AG08396 (cell line): ENCODE results near the gene SLC11A2.
"Not testable (repeated sequence)": the region's sequence is repeated elsewhere in the genome, so short reads cannot be mapped to it uniquely, and the experiment has no call there.

Experiments
- DNase-seq: peaks from one replicate; pipeline ENCODE4 v3.0.0; 2012; ENCODE audit warnings: low spot score, mixed read lengths

Gene SLC11A2

GRCh38 chr12:50990147-50990727 lies 35.9 kb downstream of the SLC11A2 start:
- DNase-seq, result no peak

GRCh38 chr12:50988871-50989270 lies 37.3 kb downstream of the SLC11A2 start:
- DNase-seq, result no peak

- DNase-seq, result no peak
These were observed 38.1 kb downstream of the SLC11A2 start for GRCh38 chr12:50988051-50988450.

GRCh38 chr12:50986966-50987737 lies 39.0 kb downstream of the SLC11A2 start:
- peak; percentile 56 for DNase-seq

GRCh38 chr12:50985322-50985721 lies 40.9 kb downstream of the SLC11A2 start:
- peak; percentile 51 for DNase-seq

- DNase-seq, result no peak
These were observed 41.4 kb downstream of the SLC11A2 start for GRCh38 chr12:50984586-50985298.

DNA sequence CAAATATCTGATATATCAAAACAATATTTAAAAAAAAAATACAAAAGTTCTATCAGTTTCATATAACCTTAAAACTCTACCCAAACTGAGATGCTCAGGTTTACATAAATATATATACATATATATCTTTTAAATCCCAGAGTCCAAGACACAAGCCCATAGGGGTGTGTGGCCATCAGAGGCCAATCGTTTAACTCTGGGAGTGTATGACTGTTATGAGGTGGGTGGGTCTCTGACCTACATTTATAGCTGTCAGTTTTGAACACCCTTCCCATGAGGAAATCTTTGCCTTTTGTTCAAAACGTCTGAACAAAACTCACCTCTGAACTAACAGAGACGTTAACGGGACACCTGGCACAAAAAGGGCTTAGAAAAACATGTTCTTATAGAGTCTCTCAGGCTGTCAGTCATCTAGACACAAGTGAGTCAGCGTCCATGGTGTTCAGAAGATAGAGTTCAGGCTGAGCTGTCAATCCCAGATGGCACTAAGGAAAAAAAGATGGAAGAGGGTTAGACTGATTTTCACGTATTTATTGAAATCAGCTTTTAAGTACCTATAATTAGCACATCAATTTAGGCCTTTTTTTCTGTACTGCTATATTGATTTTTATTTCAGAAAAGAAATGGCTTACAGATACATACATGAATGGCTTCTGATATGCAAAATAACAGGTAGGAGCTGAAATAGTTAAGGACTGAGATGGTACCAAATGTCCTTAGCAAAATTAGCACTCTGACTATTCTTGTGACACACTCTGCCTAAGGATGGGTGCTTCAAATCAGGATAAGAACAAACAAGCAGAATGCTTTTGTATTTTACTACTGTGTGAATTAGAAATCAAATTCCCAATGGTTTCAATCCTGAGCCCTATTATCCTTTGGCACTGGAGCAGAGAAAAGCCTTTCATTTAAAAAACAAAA lies 44.6 kb downstream of the SLC11A2 start:
- no peak for DNase-seq

DNA sequence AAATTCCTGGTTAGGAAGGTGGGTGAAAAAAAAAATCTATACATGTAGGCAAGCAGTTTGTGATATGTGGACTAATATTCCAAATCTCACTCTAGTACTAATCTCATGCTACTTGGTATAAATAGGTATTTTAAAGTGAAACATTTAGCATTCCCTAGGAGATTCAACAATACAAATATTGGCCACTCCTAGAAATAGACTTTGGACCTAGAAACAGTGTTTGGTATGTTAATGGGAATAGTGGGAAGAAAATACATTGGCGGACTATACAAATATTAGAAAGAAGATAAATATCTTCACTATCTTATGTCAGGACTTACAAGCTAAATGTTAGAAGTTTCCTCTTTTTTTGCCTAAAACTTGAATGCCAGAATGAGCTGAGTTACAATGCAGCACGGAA lies 45.6 kb downstream of the SLC11A2 start:
- no peak for DNase-seq

DNA sequence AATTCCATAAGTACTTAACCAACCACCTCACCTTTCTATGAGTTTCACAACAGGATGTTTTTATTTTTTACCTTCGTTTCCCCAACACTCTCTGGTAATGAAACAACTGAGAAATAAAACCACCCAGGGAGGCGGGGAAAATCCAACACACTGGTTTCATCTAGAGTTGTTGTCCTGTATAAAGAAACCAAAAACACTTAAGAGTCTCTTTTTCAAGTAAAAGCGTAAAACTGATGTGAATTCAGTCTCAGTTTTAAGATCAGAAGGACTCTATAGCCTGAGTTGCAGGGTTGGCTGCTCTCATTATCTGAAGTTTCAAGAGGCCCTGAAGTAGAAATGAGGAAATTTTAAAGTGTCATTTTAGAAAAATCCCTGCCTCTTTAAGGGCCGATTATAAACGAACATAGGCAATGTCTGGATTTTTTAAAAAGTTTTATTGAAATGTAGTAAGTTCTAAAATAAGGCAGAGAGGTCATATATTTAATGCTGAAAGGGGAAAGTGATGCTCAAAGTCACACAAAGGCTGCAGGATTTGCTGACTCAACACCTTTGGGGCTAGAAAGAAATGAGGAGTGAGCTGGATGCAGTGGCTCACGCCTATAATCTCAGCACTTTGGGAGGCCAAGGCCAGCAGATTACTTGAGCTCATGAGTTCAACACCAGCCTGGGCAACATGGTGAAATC lies 46.7 kb downstream of the SLC11A2 start:
- no peak for DNase-seq

DNA sequence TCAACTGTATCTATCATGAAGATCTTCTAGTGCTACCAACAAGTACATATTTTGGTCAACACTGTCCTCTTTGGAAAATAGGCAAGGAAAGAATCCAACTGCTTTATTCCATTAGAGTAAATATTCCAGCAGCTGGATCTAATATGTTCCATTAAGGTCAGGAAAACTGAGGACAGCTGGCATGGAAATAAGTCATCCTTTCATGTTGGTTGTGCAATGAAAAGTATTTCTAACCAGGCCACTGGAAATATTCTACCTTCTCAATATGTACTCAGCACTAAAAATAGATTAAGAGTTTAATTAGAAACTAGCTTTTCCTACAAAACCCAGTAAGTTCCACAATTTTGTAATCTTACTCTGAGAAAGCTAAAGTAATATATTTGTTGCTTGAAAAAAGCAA lies 54.2 kb downstream of the SLC11A2 start:
- no peak for DNase-seq

DNA sequence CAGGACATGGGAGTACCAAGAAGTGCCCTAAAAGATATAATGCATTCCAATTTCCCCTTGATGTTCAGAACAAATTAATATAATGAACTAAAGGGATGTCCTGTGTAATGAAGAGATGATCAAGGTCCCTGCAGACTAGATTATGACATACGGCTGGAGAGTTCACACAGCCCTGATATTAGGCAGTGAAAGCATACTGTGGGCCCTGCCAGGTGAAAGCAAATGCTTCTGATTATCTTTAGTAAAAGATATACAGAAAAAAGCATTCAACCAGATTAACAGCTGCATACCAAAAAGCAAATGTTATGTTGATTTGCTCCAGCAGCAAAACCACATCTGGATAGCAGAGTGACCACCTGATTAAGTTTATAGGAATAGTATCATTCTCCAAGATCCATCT lies 61.8 kb downstream of the SLC11A2 start:
- no peak for DNase-seq

- peak; percentile 50 for DNase-seq
These were observed 64.5 kb downstream of the SLC11A2 start for GRCh38 chr12:50961708-50962107.

GRCh38 chr12:50960130-50960529 lies 66.1 kb downstream of the SLC11A2 start:
- DNase-seq, result no peak

DNA sequence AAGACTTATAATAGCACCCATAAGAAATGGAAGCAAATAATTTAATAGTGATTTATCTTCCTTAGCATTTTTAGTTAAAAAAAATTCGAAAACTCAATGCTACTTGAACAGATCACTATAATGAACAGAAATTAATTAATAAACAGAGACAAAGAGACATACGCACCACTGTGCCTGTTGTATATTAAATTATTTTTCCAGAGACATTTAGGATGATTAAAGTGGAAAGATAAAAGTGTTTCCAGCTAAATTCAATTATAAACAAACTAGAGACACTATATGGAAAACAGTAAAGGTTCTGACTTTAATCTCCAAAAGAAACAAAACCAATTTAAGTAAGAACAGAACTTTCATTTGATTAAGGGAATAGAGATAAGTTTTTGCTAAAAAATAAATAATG lies 70.5 kb downstream of the SLC11A2 start:
- DNase-seq, result no peak

- no peak for DNase-seq
These were observed 70.9 kb downstream of the SLC11A2 start for GRCh38 chr12:50955288-50955687.

- DNase-seq, result not testable (repeated sequence)
These were observed 71.4 kb downstream of the SLC11A2 start for GRCh38 chr12:50954789-50955188.

GRCh38 chr12:50953047-50953446 lies 73.1 kb downstream of the SLC11A2 start:
- no peak for DNase-seq

- DNase-seq, result no peak
These were observed 73.7 kb downstream of the SLC11A2 start, which contains the start of gene HIGD1C for GRCh38 chr12:50952510-50952909. Gene HIGD1C, plus strand, starts transcription at chr12:50952544. Its CDS starts 1,455 bp downstream, at chr12:50953999.

DNA sequence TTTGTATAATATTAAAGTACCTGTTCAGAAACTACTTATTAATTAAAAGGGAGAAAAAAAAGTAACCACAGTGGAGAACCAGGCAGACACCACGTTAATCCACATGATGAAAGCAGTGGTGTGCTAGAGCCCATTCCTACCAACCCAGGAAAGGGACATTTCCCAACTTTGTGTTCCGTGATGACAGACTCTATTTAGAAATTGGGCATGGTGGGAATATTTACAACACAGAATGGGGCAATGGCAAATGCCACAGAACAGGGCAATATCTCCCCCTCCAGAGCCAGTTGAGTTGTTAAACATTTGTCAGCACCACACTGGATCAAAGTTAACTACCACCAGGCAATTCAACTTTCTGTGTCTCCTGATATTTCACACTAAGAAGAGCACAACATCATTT lies 75.1 kb downstream of the SLC11A2 start:
- DNase-seq, result no peak

- DNase-seq, result no peak
These were observed 76.3 kb downstream of the SLC11A2 start for GRCh38 chr12:50949801-50950302.

- DNase-seq, result no peak
These were observed 77.4 kb downstream of the SLC11A2 start for GRCh38 chr12:50948798-50949197.
